ENCODE measurements around the gene GIN1. TPM values are rescaled to one million over a fixed set of nuclear protein-coding genes. Genes with fewer than 3 reads are reported as not detected.

The GIN1 gene
- total and polyA plus RNA-seq, 9 of the 15 experiments (the other 6 are each of a cell fraction or from before 2014, with no cell fraction given) = 2.4 to 9.8 (median 7.8) TPM

DNA sequence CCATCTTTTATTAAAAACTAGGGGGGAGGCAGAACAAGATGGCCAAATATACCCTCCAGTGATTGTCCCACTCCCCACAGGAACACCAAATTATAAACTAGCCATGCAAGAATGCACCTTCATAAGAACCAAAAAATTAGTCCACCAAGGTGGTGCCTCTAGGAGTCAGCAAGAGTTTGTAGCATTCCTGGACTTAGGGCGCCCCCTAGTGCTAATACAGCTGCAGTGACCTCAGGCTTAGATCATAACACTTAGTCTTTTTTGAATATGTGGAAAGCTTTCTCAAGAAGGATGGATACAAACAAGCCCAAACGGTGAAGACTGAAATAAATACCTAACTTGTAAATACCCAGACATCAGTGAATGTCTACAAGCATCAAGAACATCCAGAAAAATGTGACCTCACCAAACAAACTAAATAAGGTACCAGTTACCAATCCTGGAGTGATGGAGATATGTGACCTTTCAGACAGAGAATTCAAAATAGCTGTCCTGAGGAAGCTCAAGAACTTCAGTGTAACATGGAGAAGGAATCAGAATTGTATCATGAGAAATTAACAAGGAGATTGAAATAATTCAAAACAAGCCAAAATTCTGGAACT lies 19.4 kb upstream of the GIN1 start (continued):
- TF ChIP-seq RBFOX2 (IDR thresholded peaks at IDR 0.05; ENCODE audit: low read depth, low read length) = no peak
- TF ChIP-seq FOXO4 (CRISPR knock-in tag; IDR thresholded peaks at IDR 0.05) = no peak
- peak; percentile 27 for TF ChIP-seq DACH1 (IDR thresholded peaks at IDR 0.05; ENCODE audit: partially characterized antibody)
- peak; percentile 30; the same call in 1 of the 2 replicates for TF ChIP-seq ARID2 (IDR thresholded peaks at IDR 0.05)
- peak; percentile 81 to 92 (median 88) for TF ChIP-seq CTCF (IDR thresholded peaks at IDR 0.05 in 2 of 3, conservative IDR thresholded peaks at IDR 0.05 in 1 of 3; ENCODE audit: insufficient read depth in 2 of 3, low read depth in 1 of 3, low read length in 3 of 3)
- TF ChIP-seq MAZ (CRISPR knock-in tag; conservative IDR thresholded peaks at IDR 0.05 in 1 of 2, IDR thresholded peaks at IDR 0.05 in 1 of 2) = 0 out of 4 replicates have a peak, but pooled peaks of 1 of the 2 experiments have one; percentile 18
- TF ChIP-seq RAD21 (CRISPR knock-in tag; conservative IDR thresholded peaks at IDR 0.05 in 1 of 2, IDR thresholded peaks at IDR 0.05 in 1 of 2) = peak; percentile 80 to 90
- TF ChIP-seq FOXP1 (CRISPR knock-in tag; IDR thresholded peaks at IDR 0.05) = no peak
- TF ChIP-seq DEAF1 (CRISPR knock-in tag; IDR thresholded peaks at IDR 0.05) = peak; percentile 65
- TF ChIP-seq E2F8 (IDR thresholded peaks at IDR 0.05; ENCODE audit: low read depth, partially characterized antibody) = no peak
- TF ChIP-seq SMC3 (conservative IDR thresholded peaks at IDR 0.05; ENCODE audit: insufficient read depth, low read depth, low read length) = peak; percentile 83
- TF ChIP-seq SOX6 (IDR thresholded peaks at IDR 0.05) = 0 out of 2 replicates have a peak, but pooled peaks have one; percentile 12
